Activated T-helper 1 cell treated with anti-CD3 and anti-CD28 coated beads, Interleukin-12 subunit alpha, Interleukin-12 subunit beta, Interleukin-2, Interleukin-4 antibody, amounts not matched to agents 30 ng/mL and 10 ng/mL and 1 ng/mL, durations not matched to agents 14 hours and 24 hours and 36 hours (primary cell): ENCODE data around the gene CHD9. TPM values are rescaled to one million over a fixed set of nuclear protein-coding genes. Genes with fewer than 3 reads are reported as not detected.
"Not testable (repeated sequence)": the region's sequence is repeated elsewhere in the genome, so short reads cannot be mapped to it uniquely, and the experiment has no call there.

ENCODE experiments used
- DNase-seq: peaks from one replicate; pipeline ENCODE4 v3.0.0; 2021; ENCODE audit warnings: low spot score
- H3K27ac Mint-ChIP-seq: one replicate; pipeline ENCODE4 v1.8.0; 2021; ENCODE audit warnings: mild to moderate bottlenecking, mixed read lengths
- H3K27me3 Mint-ChIP-seq: one replicate; pipeline ENCODE4 v1.8.0; 2022; ENCODE audit warnings: mild to moderate bottlenecking, moderate library complexity, mixed read lengths; ENCODE audit not compliant: insufficient read depth
- H3K36me3 Mint-ChIP-seq: one replicate; pipeline ENCODE4 v1.8.0; 2021; ENCODE audit warnings: low read depth, mixed read lengths
- H3K4me1 Mint-ChIP-seq: one replicate; pipeline ENCODE4 v1.8.0; 2021; ENCODE audit warnings: low read depth, mixed read lengths
- H3K4me3 Mint-ChIP-seq: one replicate; pipeline ENCODE4 v1.8.0; 2021; ENCODE audit warnings: mild to moderate bottlenecking, moderate library complexity, mixed read lengths
- H3K9me3 Mint-ChIP-seq: one replicate; pipeline ENCODE4 v1.8.0; 2021; ENCODE audit warnings: mixed read lengths
- intact Hi-C: fragments of 100-400 bp; cut with micrococcal nuclease; formaldehyde crosslinking; loops from one replicate; pipeline ENCODE4 v1.15.1; 2024
- total RNA-seq: library from RNA; stranded (reverse); gene quantifications from 2 replicates; pipeline ENCODE4 v1.2.3, GENCODE V29; 2022

Gene CHD9
- total RNA-seq, 1 donor from 2014 or later, result 17.0 TPM

DNA sequence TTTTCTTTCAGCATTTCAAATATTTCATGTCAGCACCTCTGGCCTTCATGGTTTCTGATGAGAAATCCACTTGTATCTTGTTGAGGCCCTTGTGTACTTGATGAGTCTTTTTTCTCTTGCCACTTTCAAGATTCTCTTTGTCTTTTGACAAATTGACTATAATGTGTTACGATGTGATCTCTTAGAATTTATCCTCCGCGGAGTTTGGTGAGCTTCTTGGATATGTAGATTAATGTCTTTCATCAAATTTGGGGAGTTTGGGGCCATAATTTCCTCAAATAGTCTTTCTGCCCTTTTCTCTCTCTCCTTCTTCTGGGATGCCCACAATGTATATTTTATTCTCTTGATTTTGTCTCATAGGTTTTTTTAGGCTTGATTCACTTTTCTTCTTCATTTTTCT is 96.0 kb downstream of the CHD9 start:
- Mint-ChIP-seq H3K4me3 (no peak overlapping the region), H3K27me3 (no peaks in the 10 kb centered on the region), H3K36me3 (peaks cover 7% of the 10 kb centered on the region), H3K9me3 (no peaks in the 10 kb centered on the region), H3K27ac (no peak overlapping the region), H3K4me1 (no peaks in the 10 kb centered on the region)
- intact Hi-C loops, result no loop called here
- DNase-seq, result no peak

DNA sequence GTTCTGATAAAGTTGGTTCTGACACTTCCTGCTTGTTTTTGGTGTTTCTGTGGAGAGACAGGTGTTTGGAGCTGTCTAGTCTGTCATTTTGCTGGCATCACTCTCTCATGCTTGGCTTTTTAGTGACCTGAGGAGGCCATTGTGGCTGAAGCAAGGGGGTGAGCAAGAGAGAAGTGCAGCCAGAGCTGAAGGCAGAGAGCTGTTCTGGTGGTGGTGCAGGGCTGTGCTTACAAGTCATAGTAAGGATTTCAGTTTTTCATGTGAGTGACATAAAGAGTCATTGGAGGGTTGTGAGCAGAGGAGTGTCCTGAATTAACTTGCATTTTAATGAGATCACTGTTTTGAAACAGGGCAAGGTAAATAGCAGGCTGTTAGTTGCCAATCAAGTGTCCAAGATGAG is 97.5 kb downstream of the CHD9 start:
- intact Hi-C loops, result no loop called here
- Mint-ChIP-seq H3K9me3 (no peaks in the 10 kb centered on the region), H3K36me3 (peaks cover 21% of the 10 kb centered on the region), H3K4me1 (no peaks in the 10 kb centered on the region), H3K27ac (no peak overlapping the region), H3K27me3 (no peaks in the 10 kb centered on the region), H3K4me3 (no peak overlapping the region)
- DNase-seq, result no peak

DNA sequence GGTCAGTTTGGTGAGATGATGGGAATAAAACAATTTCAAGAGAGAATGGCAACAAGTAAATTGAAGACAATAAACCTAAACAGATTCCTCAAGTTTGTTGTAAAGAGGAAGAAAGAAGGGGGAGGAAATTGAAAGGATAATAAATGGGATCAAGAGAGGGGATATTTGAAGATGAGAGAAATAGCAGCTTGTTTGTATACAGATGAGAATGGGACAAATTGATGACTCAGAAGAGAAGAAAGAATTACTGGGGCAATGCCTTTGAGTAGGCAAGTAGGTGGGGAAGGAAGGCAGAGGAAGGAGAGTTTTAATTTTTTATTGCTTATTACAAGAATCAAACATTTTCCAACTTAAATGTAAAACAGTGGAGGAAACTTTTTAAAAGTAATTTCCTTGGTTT is 98.3 kb downstream of the CHD9 start:
- Mint-ChIP-seq H3K4me1 (no peaks in the 10 kb centered on the region), H3K27me3 (no peaks in the 10 kb centered on the region), H3K9me3 (no peaks in the 10 kb centered on the region), H3K36me3 (peaks cover 21% of the 10 kb centered on the region), H3K27ac (no peak overlapping the region), H3K4me3 (no peak overlapping the region)
- intact Hi-C loops, result no loop called here
- DNase-seq, result no peak

DNA sequence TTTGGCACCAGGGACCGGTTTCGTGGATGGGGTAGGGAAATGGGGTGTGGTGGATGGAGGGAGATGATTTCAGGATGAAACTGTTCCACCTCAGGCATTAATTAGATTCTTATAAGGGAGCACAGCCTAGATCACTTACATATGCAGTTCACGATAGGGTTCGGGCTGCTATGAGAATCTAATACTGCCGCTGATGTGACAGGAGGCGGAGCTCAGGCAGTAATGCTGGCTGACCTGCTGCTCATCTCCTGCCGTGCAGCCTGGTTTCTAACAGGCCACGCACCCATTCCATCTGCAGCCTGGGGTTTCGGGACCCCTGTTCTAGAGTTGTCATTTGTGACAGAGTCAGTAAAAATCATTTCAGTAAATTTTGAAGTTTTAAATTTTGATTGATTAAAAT is 99.7 kb downstream of the CHD9 start:
- no peak for DNase-seq
- H3K4me1 Mint-ChIP-seq, result no peaks in the 10 kb centered on the region
- intact Hi-C loops, result no loop called here
- no peaks in the 10 kb centered on the region for H3K27me3 Mint-ChIP-seq
- no peaks in the 10 kb centered on the region for H3K9me3 Mint-ChIP-seq
- peaks cover 15% of the 10 kb centered on the region for H3K36me3 Mint-ChIP-seq
- H3K27ac Mint-ChIP-seq, result no peak overlapping the region
- no peak overlapping the region for H3K4me3 Mint-ChIP-seq

DNA sequence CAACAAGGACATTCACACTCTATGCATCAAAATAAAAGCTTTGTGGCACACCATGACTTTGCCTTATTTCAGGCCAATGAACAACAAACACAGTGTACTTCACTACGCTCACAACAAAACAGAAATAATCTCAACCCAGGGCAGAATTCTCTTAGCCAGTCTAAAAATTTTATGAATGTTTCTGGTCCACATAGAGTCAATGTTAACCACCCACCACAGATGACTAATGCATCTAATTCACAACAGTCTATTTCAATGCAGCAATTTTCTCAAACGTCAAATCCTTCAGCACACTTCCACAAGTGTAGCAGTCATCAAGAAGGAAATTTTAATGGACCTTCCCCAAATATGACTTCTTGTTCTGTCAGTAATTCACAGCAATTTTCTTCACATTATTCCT is 101.7 kb downstream of the CHD9 start:
- no peak for DNase-seq
- Mint-ChIP-seq H3K9me3 (no peaks in the 10 kb centered on the region), H3K27ac (no peak overlapping the region), H3K4me3 (no peak overlapping the region), H3K36me3 (peaks cover 15% of the 10 kb centered on the region), H3K27me3 (no peaks in the 10 kb centered on the region), H3K4me1 (no peaks in the 10 kb centered on the region)
- intact Hi-C loops, result no loop called here

DNA sequence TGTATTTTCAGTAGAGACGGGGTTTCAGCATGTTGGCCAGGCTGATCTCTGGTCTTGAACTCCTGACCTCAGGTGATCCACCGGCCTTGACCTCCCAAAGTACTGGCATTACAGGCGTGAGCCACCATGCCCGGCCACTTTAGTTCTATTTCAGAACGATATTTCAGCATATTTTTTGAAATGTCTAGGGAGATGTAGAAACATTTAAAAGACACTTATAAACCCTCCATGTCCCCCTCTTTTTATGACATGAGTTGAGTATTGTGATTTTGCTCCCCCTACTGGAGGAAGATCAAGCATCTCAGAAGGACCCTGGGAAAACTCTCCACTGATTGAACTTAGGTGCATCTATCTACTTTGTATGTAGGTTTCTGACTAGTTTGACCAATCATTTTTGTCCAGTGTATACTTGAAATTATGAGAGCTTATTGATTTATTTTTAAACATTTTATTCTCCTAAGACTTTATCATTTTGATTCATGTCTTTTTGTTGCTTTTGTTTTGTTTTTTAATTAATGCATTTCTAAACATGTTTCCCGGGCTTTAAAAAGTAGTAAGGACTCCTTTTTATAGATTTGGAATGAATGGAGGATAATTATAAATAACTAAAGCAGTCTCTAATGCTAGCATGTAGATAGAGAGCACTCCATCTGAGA is 105.1 kb downstream of the CHD9 start:
- peaks cover 17% of the 10 kb centered on the region for H3K36me3 Mint-ChIP-seq
- no peak for DNase-seq

DNA sequence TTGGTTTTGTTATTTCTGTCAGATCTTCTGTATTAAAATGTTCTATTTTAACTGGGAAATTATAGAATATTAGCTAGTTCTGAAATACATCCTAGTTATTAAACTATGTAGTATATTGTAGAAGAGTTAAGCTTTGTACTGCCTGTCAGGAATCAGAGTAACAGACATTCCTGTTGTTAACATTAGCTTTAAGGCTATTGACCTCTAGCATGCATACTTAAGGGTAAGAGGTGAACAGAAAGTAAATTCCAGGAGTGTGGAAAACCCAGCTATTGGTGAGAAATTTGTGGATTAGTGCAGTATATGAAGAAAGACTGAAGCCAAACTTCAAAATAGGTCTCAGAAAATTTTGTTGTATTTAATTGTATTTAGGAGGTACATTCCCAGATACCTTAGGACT is 111.3 kb downstream of the CHD9 start:
- Mint-ChIP-seq H3K4me3 (no peak overlapping the region), H3K4me1 (no peaks in the 10 kb centered on the region), H3K27me3 (no peaks in the 10 kb centered on the region), H3K9me3 (no peaks in the 10 kb centered on the region), H3K36me3 (peaks cover 2% of the 10 kb centered on the region), H3K27ac (no peak overlapping the region)
- intact Hi-C loops, result no loop called here
- no peak for DNase-seq

More for the DNA sequence above, 105.1 kb downstream of the CHD9 start:
- Mint-ChIP-seq H3K27me3 (no peaks in the 10 kb centered on the region), H3K4me3 (no peak overlapping the region), H3K27ac (no peak overlapping the region), H3K9me3 (no peaks in the 10 kb centered on the region), H3K4me1 (no peaks in the 10 kb centered on the region)
- intact Hi-C loops, result loop anchor here (1.0 kb wide), 2 partner anchors 30 to 105 kb away; no protein-coding TSS in a partner anchor

DNA sequence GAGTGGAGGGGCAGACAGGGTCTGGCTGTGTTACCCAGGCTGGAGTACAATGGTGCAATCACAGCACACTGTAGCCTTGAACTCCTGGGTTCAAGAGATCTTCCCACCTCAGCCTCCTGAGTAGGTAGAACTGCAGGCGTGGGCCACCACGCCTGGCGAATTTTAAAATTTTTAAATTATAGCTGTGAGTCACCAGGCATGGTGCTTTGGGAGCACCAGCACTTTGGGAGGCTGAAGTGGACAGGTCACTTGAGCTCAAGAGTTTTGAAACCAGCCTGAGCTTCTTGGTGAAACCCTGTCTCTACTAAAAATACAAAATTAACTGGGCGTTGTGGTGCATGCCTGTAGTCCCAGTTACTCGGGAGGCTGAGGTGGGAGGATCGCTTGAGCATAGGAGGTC is 114.0 kb downstream of the CHD9 start:
- no peak for DNase-seq
- intact Hi-C loops, result no loop called here
- H3K36me3 Mint-ChIP-seq, result peaks cover 2% of the 10 kb centered on the region

DNA sequence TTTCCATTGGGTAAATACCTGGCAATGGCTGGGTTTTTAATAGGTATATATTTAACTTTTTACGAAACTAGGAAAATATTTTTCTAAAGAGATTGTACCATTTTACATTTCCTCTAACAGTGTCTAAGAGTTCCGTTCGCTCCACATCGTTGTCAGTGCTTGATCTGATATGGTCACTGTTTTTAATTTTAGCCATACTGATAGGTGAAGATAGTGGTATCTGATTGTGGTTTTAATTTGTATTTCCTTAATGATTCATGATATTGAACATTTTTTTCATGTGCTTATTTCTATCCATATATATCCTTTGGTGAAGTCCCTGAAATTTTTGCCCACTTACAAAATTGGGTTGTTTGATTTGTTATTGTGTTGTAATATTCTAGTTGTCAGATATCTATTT is 117.7 kb downstream of the CHD9 start:
- H3K4me1 Mint-ChIP-seq, result no peaks in the 10 kb centered on the region
- no peaks in the 10 kb centered on the region for H3K27me3 Mint-ChIP-seq
- intact Hi-C loops, result no loop called here
- no peak overlapping the region for H3K4me3 Mint-ChIP-seq
- DNase-seq, result no peak
- no peaks in the 10 kb centered on the region for H3K9me3 Mint-ChIP-seq
- no peaks in the 10 kb centered on the region for H3K36me3 Mint-ChIP-seq
- H3K27ac Mint-ChIP-seq, result no peak overlapping the region

More for the DNA sequence above, 114.0 kb downstream of the CHD9 start:
- Mint-ChIP-seq H3K9me3 (no peaks in the 10 kb centered on the region), H3K4me1 (no peaks in the 10 kb centered on the region), H3K27me3 (no peaks in the 10 kb centered on the region), H3K4me3 (no peak overlapping the region), H3K27ac (no peak overlapping the region)

DNA sequence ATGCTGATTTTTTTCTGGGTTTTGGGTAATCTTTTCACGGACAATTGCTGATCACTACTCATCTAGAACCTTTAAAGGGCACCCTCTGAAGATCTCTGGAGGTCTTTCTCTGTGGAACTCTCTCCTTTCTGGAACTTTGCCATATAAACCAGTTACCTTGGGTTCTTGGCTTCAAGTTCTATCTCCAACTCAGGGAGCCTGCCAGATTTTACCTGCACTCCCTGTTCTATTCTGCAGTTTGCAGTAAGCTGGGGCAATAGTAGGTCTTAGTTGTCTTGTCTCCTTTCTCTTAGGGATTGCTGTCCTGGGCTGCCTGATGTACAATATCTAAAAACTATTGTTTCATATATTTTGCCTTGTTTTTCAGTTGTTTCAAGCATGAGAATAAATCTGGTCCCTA is 120.3 kb downstream of the CHD9 start:
- intact Hi-C loops, result no loop called here
- no peaks in the 10 kb centered on the region for H3K9me3 Mint-ChIP-seq
- no peak overlapping the region for H3K4me3 Mint-ChIP-seq
- H3K27ac Mint-ChIP-seq, result no peak overlapping the region
- no peaks in the 10 kb centered on the region for H3K36me3 Mint-ChIP-seq
- DNase-seq, result no peak
- no peaks in the 10 kb centered on the region for H3K4me1 Mint-ChIP-seq
- H3K27me3 Mint-ChIP-seq, result no peaks in the 10 kb centered on the region

DNA sequence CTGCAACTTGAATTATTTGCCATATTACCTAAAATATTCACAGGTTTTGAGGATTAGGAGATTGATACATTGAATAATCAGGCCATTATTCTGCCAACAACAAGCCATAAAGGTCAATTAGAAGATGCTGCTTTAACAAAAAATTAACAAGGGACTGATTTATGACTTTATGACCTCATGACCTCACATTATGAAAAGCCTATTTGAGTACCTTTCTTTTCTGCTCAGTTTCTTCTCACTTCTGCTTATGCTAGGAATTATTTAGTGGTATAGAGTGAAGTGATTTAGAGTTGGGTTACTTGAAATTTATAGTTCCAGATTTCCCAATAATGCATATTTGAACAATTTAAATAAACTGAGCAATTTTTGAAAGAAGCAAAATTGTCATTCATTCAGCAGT is 121.6 kb downstream of the CHD9 start:
- Mint-ChIP-seq H3K4me1 (no peaks in the 10 kb centered on the region), H3K36me3 (no peaks in the 10 kb centered on the region), H3K27ac (no peak overlapping the region), H3K4me3 (no peak overlapping the region), H3K9me3 (no peaks in the 10 kb centered on the region), H3K27me3 (no peaks in the 10 kb centered on the region)
- intact Hi-C loops, result no loop called here
- no peak for DNase-seq

DNA sequence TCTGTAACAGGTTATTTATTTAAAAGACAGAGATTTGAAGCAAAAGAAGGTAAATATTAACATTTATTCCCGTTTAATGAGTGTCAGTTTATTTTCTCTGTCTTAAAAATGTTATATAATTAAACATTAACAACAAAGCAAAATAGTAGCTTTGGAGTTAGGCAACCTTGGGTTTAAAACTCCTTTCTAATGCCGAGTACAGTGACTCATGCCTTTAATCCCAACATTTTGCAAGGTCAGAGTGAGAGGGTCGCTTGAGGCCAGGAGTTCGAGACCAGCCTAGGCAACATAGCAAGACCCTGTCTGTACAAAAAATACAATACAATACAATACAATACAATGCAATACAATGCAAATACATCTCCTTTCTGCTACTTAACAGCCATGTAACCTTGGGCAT is 128.7 kb downstream of the CHD9 start:
- no peaks in the 10 kb centered on the region for H3K4me1 Mint-ChIP-seq
- peaks cover 20% of the 10 kb centered on the region for H3K9me3 Mint-ChIP-seq
- H3K4me3 Mint-ChIP-seq, result no peak overlapping the region
- H3K36me3 Mint-ChIP-seq, result peaks cover 14% of the 10 kb centered on the region
- no peak overlapping the region for H3K27ac Mint-ChIP-seq
- DNase-seq, result no peak
- intact Hi-C loops, result no loop called here
- H3K27me3 Mint-ChIP-seq, result no peaks in the 10 kb centered on the region

DNA sequence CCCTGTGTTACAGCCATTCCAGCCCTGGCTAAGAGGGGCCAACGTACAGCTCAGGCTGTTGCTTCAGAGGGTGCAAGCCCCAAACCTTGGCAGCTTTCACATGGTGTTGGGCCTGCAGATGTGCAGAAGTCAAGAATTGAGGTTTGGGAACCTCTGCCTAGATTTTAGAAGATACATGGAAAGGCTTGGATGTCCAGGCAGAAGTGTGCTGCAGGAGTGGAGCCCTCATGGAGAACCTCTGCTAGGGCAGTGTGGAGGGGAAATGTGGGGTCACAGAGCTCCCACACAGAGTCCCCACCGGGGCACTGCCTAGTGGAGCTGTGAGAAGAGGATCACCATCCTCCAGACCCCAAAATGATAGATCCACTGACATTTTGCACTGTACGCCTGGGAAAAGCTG is 130.9 kb downstream of the CHD9 start:
- H3K27me3 Mint-ChIP-seq, intact Hi-C loops, DNase-seq, H3K4me3 Mint-ChIP-seq, H3K27ac Mint-ChIP-seq, H3K4me1 Mint-ChIP-seq: not testable (repeated sequence)
- Mint-ChIP-seq H3K36me3 (peaks cover 14% of the 10 kb centered on the region), H3K9me3 (peaks cover 23% of the 10 kb centered on the region)

DNA sequence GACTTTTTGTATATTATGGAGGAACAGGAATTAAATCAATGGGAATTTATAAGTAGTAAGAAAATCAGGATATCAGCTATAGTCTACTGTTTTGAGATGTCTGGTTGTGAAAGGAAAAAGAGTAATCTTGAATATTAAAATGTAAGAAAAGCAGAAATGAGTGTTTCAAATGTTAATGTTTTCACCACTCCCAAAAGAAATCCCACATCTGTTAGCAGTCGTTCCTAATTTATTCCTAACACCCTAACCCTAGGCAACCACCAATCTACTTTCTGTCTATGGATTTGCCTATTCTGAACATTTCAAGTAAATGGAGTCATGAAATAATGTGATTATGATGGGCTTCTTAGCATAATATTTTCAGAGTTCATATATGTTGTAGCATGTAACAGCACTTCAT is 133.0 kb downstream of the CHD9 start:
- DNase-seq, result no peak
- Mint-ChIP-seq H3K4me3 (no peak overlapping the region), H3K27me3 (no peaks in the 10 kb centered on the region), H3K27ac (no peak overlapping the region), H3K36me3 (peaks cover 14% of the 10 kb centered on the region), H3K9me3 (peaks cover 23% of the 10 kb centered on the region), H3K4me1 (no peaks in the 10 kb centered on the region)
- intact Hi-C loops, result no loop called here
